AG20443 (cell line): ENCODE data around the gene IFNE.
A peak's percentile ranks its signal among the peaks of the same experiment; 100 is the strongest.

Experiments
- DNase-seq: peaks from one replicate; pipeline ENCODE4 v3.0.0; 2012; ENCODE audit warnings: low spot score, mixed read lengths

Gene IFNE

GRCh38 chr9:21482213-21482612 is at the start of gene IFNE:
Gene IFNE (minus strand): TSS chr9:21482313. CDS start chr9:21481694, 619 bp downstream.
- no peak for DNase-seq

GRCh38 chr9:21528123-21528808 is 46.2 kb upstream of the IFNE start:
- no peak for DNase-seq

GRCh38 chr9:21527579-21527978 is 45.5 kb upstream of the IFNE start:
- DNase-seq, result no peak

GRCh38 chr9:21525174-21525573 is 43.1 kb upstream of the IFNE start:
- DNase-seq, result no peak

- no peak for DNase-seq
Observed at GRCh38 chr9:21524099-21524830, 42.2 kb upstream of the IFNE start.

- no peak for DNase-seq
Observed at GRCh38 chr9:21523021-21524014, 41.2 kb upstream of the IFNE start.

- no peak for DNase-seq
Observed at GRCh38 chr9:21522348-21522747, 40.2 kb upstream of the IFNE start.

- DNase-seq, result no peak
Observed at GRCh38 chr9:21521448-21521847, 39.3 kb upstream of the IFNE start.

GRCh38 chr9:21520501-21521228 is 38.6 kb upstream of the IFNE start:
- no peak for DNase-seq

GRCh38 chr9:21519855-21520434 is 37.8 kb upstream of the IFNE start:
- no peak for DNase-seq

GRCh38 chr9:21516796-21517195 is 34.7 kb upstream of the IFNE start:
- DNase-seq, result no peak

- no peak for DNase-seq
Observed at GRCh38 chr9:21513431-21513830, 31.3 kb upstream of the IFNE start.

- DNase-seq, result no peak
Observed at GRCh38 chr9:21510806-21511205, 28.7 kb upstream of the IFNE start.

- no peak for DNase-seq
Observed at GRCh38 chr9:21507483-21507790, 25.3 kb upstream of the IFNE start.

GRCh38 chr9:21506626-21507482 is 24.7 kb upstream of the IFNE start:
- peak; percentile 67 for DNase-seq

- DNase-seq, result peak; percentile 15
Observed at GRCh38 chr9:21505425-21506179, 23.5 kb upstream of the IFNE start.

- no peak for DNase-seq
Observed at GRCh38 chr9:21504894-21505293, 22.8 kb upstream of the IFNE start.

- DNase-seq, result no peak
Observed at GRCh38 chr9:21504113-21504512, 22.0 kb upstream of the IFNE start.

- DNase-seq, result no peak
Observed at GRCh38 chr9:21502586-21502985, 20.5 kb upstream of the IFNE start.

- no peak for DNase-seq
Observed at GRCh38 chr9:21499912-21500311, 17.8 kb upstream of the IFNE start.
